RPMI8226 (cell line): Measurements from ENCODE around the gene CELSR2.

ENCODE experiments used
- DNase-seq: peaks from one replicate; pipeline ENCODE4 v3.0.0-alpha.2; 2015

CELSR2 gene

GRCh38 chr1:109312246-109312645, 62.9 kb downstream of the CELSR2 start:
- no peak for DNase-seq

DNA sequence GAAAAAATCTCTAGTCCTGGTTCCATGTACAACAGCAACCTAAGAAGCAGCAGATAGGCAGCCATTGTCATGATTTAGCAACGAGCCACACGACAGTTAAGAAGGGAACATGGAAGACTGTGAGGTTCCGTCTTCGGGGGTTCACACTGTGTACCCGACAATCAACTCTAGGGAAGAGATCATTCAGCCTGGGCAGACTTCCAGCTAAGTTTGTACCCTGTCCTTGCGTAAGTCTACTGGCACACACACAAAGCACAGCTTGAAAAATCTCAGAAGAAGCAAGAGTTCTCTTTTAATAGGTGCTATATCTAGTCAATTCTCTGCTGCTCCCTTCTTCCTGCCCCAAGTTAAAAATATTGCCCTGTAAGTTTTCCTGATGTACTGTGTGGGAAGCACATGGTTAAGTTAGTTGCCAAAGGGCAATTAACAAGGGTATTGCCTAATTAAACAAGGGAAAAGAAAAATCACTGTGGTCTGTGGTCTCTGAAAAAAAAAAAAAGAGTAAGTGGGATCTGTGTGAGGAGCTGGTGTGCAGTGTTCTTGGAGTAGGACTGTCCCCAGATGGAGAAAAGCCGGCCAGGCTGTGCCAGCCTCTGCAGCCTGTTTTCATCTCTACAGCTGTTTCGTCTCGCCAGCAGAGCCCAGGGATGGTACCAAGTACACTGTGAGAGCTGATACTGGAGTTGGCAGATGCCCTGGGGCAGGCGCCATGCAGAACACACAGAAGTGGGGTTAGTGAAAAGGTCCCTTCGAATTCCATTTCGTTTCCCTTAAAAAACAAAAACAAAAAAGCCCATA, 63.8 kb downstream of the CELSR2 start:
- DNase-seq: no peak

- DNase-seq: no peak
These were observed 65.5 kb downstream of the CELSR2 start for GRCh38 chr1:109314795-109315194.

DNA sequence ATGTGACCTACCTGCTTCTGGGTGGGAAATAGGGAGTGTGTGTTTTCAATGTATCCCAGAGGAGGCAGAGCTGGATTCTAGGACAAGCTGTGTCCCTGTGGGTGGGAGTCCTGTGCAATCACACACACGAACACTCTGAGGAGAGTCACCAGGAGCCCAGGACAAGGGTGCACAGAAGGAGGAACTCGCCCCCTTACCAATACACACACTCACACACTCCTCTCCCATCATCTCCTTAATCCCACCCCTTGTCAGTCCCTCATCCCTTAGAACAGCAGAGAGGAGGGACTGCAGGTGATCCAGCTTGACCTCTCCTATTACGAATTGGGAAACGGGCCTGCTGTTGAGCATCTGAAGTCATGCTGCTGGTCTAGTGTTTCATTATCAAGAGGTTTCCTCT, 65.9 kb downstream of the CELSR2 start:
- DNase-seq: no peak

GRCh38 chr1:109316506-109316905, 67.2 kb downstream of the CELSR2 start:
- no peak for DNase-seq

GRCh38 chr1:109319114-109319513, 69.8 kb downstream of the CELSR2 start:
- DNase-seq: no peak

DNA sequence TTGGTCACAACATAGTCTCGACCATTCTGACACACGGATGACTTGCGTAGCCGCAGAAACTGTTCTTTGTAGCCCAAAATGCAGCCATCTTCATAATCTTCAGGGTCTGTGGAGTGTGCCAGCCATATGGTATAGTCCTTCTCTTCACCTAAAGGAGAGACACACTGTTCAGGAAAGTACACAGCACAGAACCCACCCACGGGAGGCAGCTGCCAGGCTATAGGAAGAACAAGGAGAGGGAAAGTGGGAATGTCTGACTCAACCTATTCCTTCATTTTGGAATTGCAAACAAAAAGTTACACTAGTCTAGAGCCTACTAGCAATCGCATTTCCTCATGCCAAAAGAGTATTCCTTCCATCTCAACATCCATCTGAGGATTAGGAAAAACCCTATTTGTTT, 73.6 kb downstream of the CELSR2 start:
- DNase-seq: no peak
